ENCODE data around the gene DAGLA.

The DAGLA gene

GRCh38 chr11:61780581-61781162, 100.5 kb downstream of the DAGLA start:
- no peak for DNase-seq (ENCODE audit: low spot score)

DNA sequence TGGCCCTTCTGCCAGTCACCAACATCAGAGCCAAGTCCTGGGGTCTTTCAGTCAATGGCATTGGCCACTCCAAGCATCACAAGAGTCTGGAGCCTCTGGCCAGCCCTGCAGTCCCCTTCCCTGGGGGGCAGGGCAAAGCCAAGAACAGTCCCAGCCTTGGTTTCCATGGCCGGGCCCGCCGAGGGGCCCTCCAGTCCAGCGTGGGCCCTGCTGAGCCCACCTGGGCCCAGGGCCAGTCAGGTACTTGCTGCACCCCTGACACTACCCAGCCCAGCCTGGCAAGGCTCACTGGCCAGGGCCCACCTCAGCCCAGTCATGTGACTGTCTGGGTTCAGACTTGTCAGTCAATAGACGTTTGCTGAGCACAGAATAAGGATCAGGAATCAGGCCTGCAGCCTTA, 101.4 kb downstream of the DAGLA start:
- no peak for DNase-seq (ENCODE audit: low spot score)

GRCh38 chr11:61782299-61782698, 102.1 kb downstream of the DAGLA start:
- no peak for DNase-seq (ENCODE audit: low spot score)

DNA sequence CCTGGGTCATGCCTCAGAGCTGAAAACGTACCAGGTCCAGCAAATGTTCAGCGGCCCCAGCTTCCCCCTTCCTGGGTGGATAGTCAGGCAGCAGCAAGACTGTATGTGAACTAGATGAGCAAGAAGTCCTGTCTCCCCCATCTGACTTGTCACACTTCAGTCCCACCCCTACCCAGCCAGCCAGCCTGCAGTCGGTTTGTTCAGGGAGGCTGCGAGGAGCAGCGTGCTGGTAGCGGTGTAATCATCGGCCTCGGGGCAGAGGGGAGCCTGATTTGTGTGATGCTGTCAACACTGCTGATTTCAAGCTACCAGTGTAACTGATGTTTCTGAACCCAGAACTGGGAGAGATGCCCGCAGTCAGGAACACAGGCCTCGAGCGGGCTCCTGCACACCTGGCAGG, 102.7 kb downstream of the DAGLA start:
- DNase-seq (ENCODE audit: low spot score) = no peak

DNA sequence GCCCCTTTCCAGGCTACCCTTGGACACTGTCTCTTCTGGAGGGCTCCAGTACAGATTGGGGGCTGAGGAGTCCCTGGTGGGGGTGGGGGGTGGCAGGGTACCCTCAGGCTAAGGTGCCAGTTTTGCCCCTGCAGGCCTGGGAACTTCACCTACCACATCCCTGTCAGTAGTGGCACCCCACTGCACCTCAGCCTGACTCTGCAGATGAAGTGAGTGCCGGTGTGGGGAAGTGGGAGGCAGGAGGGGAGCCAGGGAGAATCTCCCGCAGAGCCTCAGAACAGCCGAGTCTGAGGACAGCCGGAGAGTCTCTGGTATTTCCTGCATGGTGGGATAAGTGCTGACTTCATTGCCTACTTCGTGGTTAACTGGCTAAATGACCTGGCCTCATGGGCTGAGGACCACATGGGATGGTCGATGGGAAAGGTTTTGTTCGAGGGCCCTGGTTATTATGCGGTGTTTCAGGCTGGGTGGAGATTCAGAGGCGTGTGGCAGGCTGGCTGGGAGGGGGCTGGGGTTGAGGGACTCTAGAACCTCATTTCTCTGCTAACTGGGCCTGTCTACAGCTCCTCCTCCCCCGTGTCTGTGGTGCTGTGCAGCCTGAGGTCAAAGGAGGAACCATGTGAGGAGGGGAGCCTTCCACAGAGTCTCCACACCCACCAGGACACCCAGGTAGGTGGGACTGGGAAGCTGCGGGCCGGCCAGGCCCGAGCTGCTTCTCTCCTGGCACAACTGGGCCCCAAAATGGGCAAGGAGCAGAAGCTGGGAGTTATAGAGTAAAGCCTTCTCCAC, 103.7 kb downstream of the DAGLA start:
- DNase-seq (ENCODE audit: low spot score) = no peak

- DNase-seq (ENCODE audit: low spot score) = no peak
These were observed 104.3 kb downstream of the DAGLA start for GRCh38 chr11:61784506-61784805.

- no peak for DNase-seq (ENCODE audit: low spot score)
These were observed 105.7 kb downstream of the DAGLA start for GRCh38 chr11:61785837-61786402.

- no peak for DNase-seq (ENCODE audit: low spot score)
These were observed 107.8 kb downstream of the DAGLA start for GRCh38 chr11:61787928-61788491.

DNA sequence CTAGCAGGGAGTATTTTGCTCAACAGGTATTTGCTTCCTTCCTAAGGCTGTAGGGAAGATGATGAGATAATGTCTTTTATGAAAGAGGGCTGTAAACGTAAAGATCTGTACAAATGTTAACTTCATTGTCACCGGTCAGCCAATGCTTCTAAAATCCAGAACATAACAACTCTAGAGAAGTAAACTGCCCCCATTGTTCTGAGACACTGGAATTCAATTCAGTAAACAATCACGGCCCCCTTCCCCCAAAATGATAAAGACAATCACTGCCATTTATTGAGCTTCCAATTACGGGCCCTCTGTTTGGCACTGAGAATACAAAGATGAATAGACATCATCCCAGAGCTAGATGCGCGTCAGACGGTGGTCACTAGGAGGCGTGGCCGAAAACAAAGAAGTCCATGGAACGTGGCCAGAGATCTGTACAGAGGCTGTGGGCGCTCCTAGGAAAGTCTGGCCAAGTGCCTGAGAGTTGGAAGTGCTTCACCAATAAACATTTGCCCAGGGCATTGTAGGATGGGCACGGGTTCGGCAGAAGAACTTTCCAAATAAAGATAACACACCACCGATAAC, 111.6 kb downstream of the DAGLA start:
- no peak for DNase-seq (ENCODE audit: low spot score)

- DNase-seq (ENCODE audit: low spot score) = peak; percentile 82
These were observed 112.3 kb downstream of the DAGLA start, which contains the start of the genes FEN1 and TMEM258 for GRCh38 chr11:61792310-61793082. FEN1 (plus strand) TSS chr11:61792911; CDS start chr11:61795362, 2,451 bp downstream. TMEM258 (minus strand) TSS chr11:61792599; CDS start chr11:61792558, 41 bp downstream.

DNA sequence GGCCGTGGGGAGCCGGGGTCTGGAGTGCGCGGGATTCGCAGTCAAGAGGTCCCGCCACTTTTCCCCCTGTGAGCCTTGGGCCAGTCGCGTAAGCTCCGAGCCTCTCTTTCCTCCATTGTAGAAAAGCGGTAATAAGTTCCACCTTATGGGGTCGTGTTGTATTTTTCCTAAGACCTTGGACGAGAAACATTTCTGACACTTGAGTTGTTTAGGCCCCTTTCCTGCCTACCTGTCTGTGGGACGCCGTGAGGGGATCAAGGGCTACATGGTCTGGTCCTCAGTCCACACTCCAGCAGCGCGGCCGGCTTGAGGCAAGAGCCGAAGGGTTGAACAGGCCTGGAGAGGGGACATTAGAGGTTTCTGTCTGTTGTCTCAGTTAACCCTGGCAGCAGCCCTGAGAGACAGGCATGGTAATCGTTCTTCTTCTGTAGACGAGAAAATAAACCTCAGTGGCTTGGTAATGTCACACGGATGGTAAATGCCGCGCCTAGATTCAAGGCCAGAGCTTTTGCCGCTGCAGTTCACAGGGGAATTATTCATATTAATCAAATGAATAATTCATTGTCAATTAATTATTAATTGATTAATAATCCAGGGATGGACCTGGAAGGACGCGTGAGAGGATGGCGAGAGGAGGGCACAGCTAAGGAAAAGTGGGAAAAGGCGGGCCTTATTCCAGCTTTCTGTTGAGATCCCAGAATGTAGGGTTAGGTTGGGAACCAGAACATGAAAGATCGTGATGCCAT, 113.1 kb downstream of the DAGLA start:
- DNase-seq (ENCODE audit: low spot score) = no peak

- no peak for DNase-seq (ENCODE audit: low spot score)
These were observed 113.6 kb downstream of the DAGLA start for GRCh38 chr11:61793829-61794204.

- DNase-seq (ENCODE audit: low spot score) = no peak
These were observed 114.4 kb downstream of the DAGLA start for GRCh38 chr11:61794579-61794978.

DNA sequence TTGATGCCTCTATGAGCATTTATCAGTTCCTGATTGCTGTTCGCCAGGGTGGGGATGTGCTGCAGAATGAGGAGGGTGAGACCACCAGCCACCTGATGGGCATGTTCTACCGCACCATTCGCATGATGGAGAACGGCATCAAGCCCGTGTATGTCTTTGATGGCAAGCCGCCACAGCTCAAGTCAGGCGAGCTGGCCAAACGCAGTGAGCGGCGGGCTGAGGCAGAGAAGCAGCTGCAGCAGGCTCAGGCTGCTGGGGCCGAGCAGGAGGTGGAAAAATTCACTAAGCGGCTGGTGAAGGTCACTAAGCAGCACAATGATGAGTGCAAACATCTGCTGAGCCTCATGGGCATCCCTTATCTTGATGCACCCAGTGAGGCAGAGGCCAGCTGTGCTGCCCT, 115.3 kb downstream of the DAGLA start:
- DNase-seq (ENCODE audit: low spot score) = no peak

GRCh38 chr11:61795876-61796526, 115.8 kb downstream of the DAGLA start:
- DNase-seq (ENCODE audit: low spot score) = no peak
